Activated T-cell treated with anti-CD3 and anti-CD28 coated beads, Interleukin-2, amount 50 U/mL, for 48 hours (primary cell): Measurements from ENCODE around the gene PCSK9.
"Not testable (repeated sequence)": the region's sequence is repeated elsewhere in the genome, so short reads cannot be mapped to it uniquely, and the experiment has no call there.

Source experiments
- DNase-seq, 2 experiments: peaks; one replicate each; pipeline ENCODE4 v3.0.0-alpha.2; 2020

Gene PCSK9

DNA sequence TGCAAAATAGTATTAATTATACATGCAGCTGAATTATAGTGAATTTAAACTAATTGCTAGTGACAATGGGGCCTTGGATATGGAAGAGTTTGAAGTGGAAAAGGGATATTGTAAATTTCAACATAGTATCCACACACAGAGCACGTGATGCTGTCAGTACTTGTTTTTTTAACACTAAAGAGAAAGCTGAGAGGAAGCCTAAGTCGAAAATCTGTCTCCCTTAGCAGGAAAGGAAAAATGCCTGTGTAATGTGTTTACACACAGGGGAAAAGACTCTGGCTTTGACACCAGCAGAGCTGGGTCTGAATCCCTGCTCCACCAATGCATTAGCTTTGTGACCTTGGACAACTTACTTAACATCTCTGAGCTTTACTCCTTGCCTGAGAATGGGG is 42.6 kb downstream of the PCSK9 start:
- DNase-seq: no peak

DNA sequence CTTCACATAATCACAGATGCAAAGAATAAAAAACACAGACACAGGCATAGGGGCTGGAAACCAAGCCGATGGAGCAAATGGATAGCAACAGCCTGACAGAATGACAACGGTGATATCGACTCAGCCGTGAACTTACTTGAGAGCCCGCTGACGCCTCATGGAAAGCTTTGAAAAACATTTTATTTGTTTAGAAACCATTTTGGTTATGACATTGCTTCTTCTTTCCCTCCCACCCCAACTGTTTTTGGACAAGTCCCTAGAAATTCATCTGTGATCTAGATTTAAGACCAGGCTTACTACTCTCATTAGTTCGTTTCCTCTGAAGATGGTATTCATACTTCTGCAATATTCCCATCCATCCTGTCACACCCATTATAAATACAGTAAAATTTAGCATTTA is 44.9 kb downstream of the PCSK9 start:
- DNase-seq: no peak

DNA sequence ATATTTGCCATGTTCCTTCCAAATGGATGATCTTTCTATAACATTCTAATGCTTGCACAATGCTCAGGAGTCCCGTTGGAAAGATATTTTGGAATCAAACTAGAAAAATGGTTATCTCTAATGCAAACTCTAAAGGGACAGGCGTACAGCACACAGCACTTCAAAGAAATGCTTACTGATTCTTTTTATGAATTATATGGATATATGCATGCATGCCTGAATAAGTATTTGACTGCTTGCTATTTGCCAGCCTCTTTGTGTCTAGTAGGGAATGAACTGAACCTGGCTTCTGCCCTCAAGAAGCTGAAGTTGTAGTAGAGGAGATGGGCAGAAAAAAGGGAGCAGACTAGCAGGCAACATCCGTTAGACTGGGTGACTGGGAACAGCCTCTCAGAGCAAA is 48.1 kb downstream of the PCSK9 start:
- no peak for DNase-seq

DNA sequence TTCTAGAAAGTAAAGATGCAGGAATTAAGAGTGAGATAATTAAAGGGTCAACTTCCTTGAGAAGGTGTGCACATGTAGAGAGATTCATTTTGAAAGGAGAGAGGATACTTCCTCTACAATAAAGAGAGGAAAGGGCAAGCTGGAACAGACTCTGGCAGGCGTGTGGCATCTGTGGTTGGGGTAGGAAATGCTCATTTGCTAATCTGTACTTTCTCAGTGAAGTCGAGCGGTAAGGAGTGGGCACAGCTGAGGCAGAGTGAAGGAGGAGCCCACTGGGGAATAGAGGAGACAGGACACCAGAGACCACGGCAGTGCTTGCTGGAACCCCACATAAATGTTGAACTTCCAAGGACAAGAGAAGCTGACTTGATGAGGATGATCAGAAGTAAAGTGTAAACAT is 49.1 kb downstream of the PCSK9 start:
- no peak for DNase-seq

DNA sequence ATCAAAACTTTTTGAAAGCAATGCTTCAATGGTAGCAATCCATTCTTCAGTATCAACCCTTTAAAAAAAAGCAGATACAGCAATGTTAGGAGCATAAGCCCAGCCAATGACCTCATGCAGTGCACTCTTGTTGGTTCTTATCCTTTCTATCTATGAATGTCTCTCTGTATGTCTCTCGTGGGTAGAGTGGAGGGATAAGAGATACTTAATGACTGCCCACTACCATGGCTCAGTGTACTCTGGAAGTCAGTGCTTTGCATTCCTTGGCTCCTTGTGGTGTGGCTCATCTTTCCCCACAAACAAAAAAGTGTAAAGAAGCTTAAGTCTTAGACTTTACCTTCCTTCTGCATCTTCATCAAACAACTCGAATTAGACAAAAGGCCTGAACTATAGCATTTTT is 50.3 kb downstream of the PCSK9 start:
- no peak for DNase-seq

DNA sequence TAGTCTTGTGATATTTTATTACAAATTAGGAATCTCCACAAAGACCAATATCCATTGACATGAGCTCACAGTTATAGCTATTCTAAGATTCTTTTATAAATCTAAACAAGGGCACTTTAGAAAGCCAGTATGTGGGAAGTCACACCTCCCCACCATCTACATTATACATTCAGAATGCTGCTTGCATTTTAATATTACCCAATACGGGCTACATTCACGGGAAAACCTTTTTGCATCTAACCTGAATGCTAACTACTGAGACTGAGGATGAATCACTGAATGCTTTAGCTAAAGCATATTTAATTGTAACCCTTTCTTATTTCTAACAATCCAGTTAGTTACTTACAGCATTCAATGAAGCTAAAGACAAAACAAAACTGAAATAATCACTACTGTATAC is 53.1 kb downstream of the PCSK9 start:
- DNase-seq: no peak

DNA sequence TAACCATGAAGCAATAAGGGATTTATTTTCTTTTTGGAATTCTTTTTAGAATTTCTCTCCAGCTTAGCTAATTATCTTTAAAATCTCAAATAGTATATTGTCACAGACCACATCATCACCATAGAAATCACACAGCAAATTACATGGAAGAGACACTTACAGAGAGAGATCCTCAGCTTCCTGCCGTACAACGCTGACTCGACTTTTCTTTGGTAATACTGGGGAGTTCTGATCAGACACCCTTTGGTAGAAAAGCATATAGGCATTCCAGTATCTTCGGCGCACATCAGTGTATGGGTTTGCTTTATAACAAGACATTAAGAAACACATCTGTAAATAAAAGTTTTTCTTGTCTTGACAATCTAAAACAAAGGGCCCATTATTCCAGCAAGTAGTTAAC is 55.7 kb downstream of the PCSK9 start:
- DNase-seq: no peak

DNA sequence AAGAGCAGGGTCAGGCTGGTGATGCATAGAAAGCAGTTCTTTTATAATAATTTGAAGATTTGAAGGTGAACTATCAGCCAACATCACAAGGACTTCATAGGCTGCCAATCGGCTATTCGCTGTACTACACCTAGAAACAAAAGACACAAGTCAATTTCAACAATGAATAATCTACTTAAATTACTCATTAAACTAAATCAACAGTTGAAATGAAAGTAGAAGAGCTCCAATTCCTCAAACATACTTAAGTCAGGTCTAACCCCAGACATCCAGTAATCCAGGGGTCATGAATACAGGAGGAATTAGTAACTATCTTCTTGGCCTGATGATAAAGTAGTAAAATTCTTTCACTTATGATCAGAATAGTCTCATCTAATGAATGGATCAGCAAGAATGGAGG is 64.5 kb downstream of the PCSK9 start:
- DNase-seq: no peak

DNA sequence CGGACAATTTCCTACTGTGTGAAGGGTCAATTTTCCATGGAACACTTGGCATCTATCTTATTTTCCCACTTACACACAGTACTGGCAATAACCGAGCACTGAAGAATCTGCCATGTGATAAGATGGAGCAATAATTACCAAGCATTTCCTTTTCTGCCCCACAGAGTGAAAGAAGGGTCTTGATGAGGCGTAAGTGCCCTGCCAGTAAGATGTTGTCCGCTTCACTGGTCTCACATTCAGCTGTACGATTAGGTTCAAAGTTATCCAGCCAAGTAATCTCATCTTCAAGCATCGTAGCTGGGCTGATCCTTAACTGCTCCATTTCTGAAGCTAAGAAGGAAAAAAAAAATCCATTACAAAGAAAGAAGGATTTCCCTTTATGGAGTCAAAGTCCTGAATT is 67.8 kb downstream of the PCSK9 start:
- no peak for DNase-seq

DNA sequence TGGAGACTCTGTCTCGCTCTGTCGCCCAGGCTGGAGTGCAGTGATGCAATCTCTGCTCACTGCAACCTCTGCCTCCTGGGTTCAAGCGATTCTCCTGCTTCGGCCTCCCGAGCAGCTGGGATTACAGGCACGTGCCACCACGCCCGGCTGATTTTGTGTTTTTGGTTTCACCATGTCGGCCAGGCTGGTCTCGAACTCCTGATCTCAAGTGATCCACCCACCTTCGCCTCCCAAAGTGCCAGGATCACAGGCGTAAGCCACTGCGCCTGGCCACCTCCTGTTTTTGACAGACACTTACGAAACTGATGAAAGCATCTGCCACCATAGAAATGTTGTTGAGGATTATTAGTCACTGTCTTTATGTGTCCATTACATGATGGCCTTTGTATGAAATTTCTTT is 69.7 kb downstream of the PCSK9 start:
- DNase-seq: not testable (repeated sequence)
